GM18858 (cell line): ENCODE data around the gene CDC42SE2.
"Not testable (repeated sequence)": the region's sequence is repeated elsewhere in the genome, so short reads cannot be mapped to it uniquely, and the experiment has no call there.

Experiments used
- ATAC-seq: cut with Tn5 transposase; IDR thresholded peaks from one replicate; pipeline ENCODE4 v1.9.1; 2021; ENCODE audit not compliant: unreplicated experiment

CDC42SE2 gene

DNA sequence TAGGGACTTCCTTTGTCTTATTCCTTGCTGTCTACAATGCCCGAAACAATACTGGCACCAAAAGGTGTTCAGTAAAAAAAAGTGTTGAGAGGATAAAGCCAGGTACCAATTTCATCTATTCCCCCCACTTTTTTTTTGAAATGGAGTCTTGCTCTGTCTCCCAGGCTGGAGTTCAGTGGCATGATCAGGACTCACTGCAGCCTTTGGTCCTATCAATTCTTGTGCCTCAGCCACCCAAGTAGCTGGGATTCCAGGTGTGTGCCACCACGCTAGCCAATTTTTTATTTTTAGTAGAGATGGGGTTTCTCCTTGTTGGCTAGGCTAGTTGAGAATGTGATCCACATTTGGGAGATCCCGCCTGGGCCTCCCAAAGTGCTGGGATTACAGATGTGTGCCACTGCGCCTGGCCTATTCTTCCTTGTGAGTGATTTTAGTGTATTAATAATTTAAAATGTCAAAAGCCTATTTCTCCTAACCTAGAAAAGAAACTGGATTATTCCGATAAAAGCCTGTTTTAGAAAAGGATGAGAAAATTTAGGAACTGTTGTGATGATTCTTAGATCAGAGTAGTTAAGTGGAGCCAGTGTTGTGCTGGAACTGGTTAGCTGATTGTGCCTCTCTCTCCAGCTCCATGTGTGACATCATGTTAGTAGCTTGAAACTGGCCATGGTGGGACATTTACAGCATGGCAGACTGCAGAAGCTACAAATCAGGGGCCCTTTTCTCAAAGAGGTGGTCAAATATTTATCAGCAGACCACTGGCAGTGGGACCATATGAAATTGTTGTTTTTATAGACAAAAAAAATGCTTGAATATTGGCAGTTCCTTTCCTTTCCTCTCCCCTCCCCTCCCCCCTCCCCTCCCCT, 14.3 kb downstream of the CDC42SE2 start:
- ATAC-seq = no peak

DNA sequence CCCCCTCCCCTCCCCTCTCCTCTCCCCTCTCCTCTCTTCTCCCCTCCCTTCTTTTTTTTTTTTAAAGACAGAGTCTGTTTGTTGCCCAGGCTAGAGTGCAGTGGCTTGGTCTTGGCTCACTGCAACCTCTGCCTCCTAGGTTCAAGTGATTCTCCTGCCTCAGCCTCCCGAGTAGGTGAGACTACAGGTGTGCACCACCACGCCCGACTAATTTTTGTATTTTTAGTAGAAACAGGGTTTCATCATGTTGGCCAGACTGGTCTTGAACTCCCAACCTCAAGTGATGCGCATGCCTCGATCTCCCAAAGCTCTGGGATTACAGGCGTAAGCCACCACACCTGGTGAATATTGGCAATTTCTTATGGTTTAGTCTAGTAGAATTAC, 14.9 kb downstream of the CDC42SE2 start:
- ATAC-seq = not testable (repeated sequence)

- ATAC-seq = no peak
Measured at GRCh38 chr5:131279204-131279603, 15.4 kb downstream of the CDC42SE2 start.

- ATAC-seq = no peak
Measured at GRCh38 chr5:131280417-131280816, 16.6 kb downstream of the CDC42SE2 start.

DNA sequence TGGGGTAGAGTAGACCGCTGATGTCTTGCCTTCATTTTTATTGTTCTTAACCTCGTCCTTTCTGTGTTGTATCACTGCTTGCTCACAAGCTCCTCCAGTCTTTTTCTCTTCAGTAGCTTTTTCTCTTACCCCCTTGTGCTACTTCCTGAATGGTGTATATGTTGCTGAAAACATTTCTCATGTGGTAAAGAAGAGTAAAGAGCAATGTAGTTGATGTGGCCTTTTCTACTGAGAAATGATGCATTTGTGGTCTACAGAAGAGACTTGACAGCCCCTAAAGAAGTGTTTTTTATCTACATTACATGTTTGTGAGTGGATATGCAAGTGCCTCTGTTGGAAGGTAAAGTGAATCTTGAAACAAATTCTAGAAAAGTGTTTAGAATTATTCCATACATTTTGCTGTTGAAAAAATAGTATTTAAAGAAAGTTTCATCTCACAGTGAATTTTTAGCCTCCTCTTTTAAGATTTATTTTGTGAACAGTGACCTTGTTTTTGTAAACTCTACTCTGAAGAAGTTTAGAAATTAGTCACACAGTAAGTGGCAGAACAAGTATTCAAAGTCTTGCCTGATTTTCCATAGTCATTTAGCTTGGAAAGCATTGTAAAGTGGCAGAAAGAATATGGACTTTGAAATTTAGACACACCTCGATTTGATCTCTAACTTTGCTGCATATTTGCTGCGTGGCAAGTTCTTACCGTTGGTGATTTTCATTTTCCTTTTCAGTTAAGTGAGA, 17.4 kb downstream of the CDC42SE2 start:
- ATAC-seq = peak; percentile 32

GRCh38 chr5:131281868-131282234, 18.0 kb downstream of the CDC42SE2 start:
- no peak for ATAC-seq

- no peak for ATAC-seq
Measured at GRCh38 chr5:131282235-131282634, 18.4 kb downstream of the CDC42SE2 start.

GRCh38 chr5:131285703-131286399, 22.0 kb downstream of the CDC42SE2 start:
- peak; percentile 21 for ATAC-seq

- ATAC-seq = no peak
Measured at GRCh38 chr5:131286400-131286715, 22.5 kb downstream of the CDC42SE2 start.

DNA sequence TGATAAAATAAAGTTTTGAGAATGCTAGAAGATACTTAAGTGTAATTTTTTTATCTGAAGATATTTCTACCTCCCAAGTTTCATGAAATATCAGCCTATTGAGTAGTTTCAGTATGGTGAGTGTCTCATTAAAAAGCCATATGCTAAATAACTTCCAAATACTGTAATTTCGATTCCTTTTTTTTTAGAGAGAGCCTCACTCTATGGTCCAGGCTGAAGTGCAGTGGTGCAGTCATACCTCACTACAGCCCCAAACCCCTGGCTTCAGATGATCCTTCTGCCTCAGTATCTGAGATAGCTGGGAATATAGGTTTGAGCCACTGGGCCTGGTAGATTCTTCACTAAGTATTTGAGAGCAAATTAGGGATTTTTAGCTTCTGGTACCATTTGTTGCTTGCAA, 24.5 kb downstream of the CDC42SE2 start:
- ATAC-seq = no peak

- peak; percentile 40 for ATAC-seq
Measured at GRCh38 chr5:131289738-131290137, 25.9 kb downstream of the CDC42SE2 start.

DNA sequence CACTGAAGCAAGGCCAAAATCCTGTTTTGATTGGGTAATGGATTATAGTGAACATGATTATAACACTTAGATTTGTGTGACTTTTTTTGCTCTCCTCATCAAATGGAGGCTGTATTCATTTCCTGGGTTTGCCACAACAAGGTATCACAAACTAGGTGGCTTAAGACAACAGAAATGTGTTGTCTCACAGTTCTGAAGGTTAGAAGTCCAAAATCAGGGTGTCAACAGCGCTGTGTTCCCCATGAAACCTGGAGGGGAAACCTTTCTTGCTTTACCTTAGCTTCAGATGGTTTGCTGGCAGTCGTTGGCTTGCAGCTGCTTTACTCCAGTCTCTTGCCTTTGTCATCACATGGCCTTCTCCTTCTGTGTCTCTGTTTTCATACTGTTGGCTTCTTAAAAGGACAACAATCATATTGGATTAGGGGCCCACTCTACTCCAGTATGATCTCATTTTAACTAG, 32.4 kb downstream of the CDC42SE2 start:
- no peak for ATAC-seq

GRCh38 chr5:131297886-131298285, 34.0 kb downstream of the CDC42SE2 start:
- ATAC-seq = no peak

- ATAC-seq = no peak
Measured at GRCh38 chr5:131299465-131299864, 35.6 kb downstream of the CDC42SE2 start.

DNA sequence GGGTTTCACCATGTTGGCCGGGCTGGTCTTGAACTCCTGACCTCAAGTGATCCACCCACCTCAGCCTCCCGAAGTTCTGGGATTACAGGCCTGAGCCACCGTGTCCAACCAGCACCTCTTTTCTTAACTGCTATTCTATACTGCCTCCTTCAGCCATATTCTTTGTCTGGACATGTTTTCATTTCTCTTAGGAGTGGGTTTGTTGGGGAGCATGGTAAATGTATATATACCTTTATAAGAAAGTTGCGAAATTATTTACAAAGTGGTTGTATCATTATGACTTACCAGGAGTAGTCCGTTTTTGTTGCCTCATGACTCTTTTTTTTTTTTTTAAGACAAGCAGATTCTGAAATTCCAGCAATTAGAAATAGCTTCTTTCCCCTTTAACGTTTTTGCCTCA, 38.7 kb downstream of the CDC42SE2 start:
- no peak for ATAC-seq

DNA sequence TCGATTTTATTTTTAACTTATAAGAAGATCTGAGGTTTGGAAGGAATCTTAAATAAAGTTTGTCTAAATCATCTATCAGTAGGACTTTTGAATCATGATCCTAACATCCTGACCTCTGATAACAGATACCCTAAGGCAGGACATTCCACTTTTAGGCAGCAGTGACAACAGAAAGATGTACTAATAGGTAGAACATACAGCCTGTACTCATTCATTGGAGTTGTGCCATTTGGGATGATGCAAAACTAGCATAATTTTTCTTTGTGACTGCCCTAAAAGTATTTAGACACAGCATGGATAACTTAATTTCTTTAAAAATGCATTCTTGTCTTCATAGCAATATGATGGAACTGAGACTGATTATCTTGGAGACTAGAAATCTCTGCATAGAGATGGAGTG, 39.7 kb downstream of the CDC42SE2 start:
- ATAC-seq = no peak

- ATAC-seq = no peak
Measured at GRCh38 chr5:131304414-131304813, 40.6 kb downstream of the CDC42SE2 start.

- ATAC-seq = no peak
Measured at GRCh38 chr5:131305138-131305689, 41.4 kb downstream of the CDC42SE2 start.

- no peak for ATAC-seq
Measured at GRCh38 chr5:131305906-131306305, 42.1 kb downstream of the CDC42SE2 start.

- not testable (repeated sequence) for ATAC-seq
Measured at GRCh38 chr5:131312235-131312772, 48.5 kb downstream of the CDC42SE2 start.

- ATAC-seq = no peak
Measured at GRCh38 chr5:131316026-131316425, 52.2 kb downstream of the CDC42SE2 start.
